Measurements from ENCODE around the gene GAS7.

Gene GAS7

GRCh38 chr17:10171581-10171981 is 26.8 kb downstream of the GAS7 start:
- DNase-seq (ENCODE audit: low read depth in 2 of 2), result no peak

- no peak for DNase-seq (ENCODE audit: low read depth in 2 of 2)
Measured at GRCh38 chr17:10171122-10171571, 27.3 kb downstream of the GAS7 start.

DNA sequence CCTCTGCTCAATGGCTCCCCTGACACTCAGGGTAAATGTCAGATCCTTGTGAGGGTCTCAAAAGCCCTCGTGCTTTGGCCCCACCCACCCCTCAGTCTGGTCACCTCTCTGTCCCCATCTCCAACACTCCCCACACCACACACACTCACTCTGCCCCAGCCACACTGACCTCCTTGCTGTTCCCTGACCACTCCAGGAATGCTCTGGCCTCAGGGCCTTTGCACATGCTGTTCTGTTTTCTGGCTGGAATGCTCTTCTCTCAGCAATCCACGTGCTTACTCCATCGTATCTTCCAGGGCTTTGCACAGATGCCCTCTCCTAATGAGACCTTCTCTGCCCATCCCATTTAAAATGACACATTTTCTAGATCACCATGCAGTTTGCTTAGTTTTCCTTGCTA is 28.2 kb downstream of the GAS7 start:
- DNase-seq (ENCODE audit: low read depth in 2 of 2), result no peak

DNA sequence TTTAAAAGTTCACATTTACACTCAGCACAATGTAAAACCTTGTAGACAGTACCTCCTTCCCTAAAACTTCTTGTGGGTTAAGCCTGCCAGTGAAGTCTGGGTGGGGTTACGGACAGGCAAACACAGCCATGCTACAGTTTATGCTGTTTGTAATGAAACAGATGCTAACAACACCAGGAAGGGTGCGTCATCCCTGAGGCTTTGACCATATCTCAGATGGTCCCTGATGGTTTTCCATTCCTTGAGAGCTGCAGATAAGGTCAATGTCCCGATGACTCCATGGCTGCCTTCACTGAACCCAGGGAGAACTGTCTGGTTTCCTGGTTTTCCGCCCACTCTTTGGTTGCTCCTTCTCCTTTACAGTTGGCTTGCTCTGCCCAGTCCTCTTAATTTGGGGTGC is 29.1 kb downstream of the GAS7 start:
- DNase-seq (ENCODE audit: low read depth in 2 of 2), result no peak

- no peak for DNase-seq (ENCODE audit: low read depth in 2 of 2)
Measured at GRCh38 chr17:10166176-10166935, 32.0 kb downstream of the GAS7 start.

GRCh38 chr17:10162096-10162495 is 36.3 kb downstream of the GAS7 start:
- DNase-seq (ENCODE audit: low read depth in 2 of 2), result no peak

DNA sequence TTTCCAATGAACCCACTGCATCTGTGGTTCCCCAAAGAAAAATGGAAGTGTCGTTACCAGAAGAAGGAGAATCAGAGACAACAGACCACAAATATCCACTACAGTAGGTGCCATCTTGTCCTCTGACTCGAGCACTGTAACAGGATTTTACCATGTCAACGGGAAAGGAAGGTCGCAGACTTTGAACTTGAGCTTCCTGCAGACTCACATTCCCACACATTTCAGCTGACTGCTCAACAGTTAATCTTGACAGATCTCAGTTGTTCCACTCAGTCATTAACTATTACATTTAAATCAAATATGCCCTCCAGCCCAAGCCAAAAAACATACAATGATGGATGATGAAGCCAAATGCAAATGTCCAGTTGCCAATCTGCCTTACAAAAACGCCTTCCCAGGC is 37.0 kb downstream of the GAS7 start:
- DNase-seq (ENCODE audit: low read depth in 2 of 2), result no peak

GRCh38 chr17:10156948-10157607 is 41.3 kb downstream of the GAS7 start:
- DNase-seq (ENCODE audit: low read depth in 2 of 2), result no peak

GRCh38 chr17:10156599-10156947 is 41.8 kb downstream of the GAS7 start:
- no peak for DNase-seq (ENCODE audit: low read depth in 2 of 2)

DNA sequence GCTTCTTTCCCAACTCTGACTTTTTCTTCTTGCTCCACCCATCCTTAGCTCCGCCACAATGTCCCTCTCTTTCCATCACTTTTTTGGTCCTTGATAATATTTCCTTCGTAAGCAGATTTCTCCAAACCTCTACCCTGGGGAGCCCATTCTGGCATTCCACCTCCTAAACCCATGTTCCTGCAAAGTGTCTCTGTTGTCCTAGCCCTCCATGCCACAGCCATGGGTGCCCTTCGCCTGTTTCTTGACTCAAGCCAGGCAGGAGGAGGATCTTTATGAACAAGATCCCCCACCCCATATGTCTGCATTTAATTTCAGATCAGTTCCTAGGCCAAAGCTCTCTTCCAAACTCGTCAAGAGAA is 42.4 kb downstream of the GAS7 start:
- no peak for DNase-seq (ENCODE audit: low read depth in 2 of 2)

DNA sequence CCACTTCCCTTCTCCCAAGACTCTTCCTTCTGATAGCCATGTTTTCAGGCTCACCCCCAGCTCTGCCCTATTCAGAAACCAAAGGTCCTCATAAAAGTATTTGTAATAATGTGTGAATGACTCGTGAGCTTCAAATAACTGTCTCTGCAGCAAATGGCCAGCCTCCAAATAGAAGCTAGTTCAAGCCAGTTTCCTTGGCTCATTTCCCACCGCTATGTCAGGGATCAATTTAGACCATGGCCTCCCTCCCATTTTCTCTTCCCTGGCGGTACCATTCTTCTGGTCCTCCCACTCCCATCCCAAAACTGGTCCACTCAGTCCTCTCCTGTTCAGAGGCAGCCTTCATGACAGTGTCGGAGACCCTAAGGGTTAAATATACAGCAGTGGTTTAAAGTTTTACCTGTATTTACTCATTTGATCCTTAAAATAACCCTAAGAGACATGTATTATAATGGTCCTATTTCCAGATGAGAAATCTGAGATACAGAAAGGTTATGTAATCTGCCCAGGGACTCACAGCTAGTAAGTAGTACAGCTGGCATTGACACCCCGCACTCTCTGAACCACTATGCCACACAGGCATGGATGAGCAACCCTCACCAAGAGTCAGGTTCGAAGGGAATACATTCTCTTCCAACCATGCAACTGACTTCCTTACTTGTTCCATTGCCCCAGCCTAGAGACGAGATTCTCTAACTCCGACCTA is 42.9 kb downstream of the GAS7 start:
- no peak for DNase-seq (ENCODE audit: low read depth in 2 of 2)

DNA sequence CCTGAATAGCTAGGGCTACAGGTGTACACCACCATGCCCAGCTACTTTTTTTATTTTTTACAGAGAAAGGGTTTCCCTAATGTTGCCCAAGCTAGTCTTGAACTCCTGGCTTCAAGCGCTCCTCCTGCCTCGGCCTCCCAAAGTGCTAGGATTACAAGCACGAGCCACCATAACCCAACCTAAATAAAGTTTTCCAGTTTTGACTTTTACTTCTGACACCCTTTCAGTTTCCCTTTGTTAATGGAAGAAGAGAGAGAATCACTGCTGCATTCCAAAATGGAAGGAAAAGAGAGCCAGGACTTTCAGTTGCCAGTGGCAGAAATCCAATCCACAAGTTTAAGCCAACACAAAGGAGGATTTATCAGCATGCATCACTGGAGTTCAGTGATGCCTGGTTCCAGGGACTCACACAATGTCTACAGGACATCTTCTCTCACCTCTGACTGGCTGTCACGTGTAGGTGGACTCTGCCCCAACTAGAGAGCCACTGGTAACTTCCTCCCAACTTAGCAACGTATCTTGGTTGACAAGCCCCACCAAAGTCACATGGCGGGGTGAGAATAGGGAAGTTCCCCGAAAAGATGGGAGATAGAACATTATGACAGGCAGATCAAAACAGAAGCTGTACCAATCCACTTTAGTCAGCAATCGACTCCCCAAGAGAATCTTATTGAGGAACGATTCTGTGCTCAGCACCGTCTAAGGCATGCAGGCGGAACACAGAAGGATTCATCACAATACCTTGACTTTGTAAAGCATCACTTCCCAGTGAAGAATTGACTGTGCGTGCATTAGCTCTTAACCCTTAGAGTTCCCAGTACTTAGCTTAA is 46.5 kb downstream of the GAS7 start:
- no peak for DNase-seq (ENCODE audit: low read depth in 2 of 2)

DNA sequence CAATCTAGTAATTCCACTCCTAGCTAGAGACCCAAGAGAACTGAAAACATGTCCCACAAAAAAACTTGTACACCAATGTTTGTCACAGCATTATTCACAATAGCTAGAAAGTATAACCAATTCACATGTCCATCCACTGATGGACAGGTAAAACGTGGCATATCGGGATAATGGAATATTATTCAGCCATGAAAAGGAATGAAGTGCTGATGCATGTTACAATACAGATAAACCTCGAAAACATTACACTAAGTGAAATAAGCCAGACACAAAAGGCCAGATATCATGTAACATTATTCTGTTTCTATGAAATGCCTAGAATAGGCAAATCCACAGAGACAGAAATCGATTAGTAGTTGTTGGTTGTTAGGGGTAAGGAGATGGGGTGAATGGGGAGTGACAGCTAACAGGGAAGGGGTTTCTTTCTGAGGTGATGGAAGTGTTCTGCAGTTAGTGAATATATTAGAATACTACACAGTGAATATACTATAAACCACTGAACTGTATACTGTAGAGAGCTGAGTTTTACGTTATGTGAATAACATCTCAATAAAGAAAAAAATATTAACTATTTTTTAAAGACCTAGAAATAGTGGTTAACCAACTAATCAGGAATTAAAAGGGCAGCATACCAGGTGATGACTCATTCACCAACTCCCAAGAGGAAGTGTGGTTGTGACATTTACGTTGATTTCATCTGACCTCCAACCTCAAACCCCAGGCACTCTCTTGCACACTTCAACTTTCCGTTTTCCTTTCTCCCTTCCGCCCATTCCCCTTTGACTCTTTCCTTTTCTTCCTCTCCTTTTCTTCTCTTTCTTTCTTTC is 48.6 kb downstream of the GAS7 start:
- DNase-seq (ENCODE audit: low read depth in 2 of 2), result no peak

GRCh38 chr17:10147761-10148415 is 50.5 kb downstream of the GAS7 start:
- no peak for DNase-seq (ENCODE audit: low read depth in 2 of 2)

DNA sequence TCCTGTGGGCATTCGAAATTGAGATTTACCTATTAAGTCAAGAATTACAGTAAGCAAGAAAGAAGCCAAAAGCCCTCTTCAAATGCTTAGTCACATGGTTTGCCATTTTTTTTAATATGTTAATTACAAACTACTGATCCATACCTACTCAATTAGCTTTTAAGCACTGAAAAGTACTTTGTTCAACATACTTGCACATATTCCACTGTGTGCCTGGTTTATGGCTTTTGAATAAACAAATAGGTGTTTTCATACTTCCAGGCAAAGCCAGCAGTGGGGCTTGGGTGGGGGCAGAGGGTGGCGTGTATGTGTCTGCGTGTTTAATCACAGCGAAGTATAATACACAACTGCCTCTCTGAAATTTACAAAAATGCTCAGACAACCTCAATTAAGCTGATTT is 51.4 kb downstream of the GAS7 start:
- DNase-seq (ENCODE audit: low read depth in 2 of 2), result no peak

GRCh38 chr17:10144982-10145381 is 53.4 kb downstream of the GAS7 start:
- no peak for DNase-seq (ENCODE audit: low read depth in 2 of 2)

DNA sequence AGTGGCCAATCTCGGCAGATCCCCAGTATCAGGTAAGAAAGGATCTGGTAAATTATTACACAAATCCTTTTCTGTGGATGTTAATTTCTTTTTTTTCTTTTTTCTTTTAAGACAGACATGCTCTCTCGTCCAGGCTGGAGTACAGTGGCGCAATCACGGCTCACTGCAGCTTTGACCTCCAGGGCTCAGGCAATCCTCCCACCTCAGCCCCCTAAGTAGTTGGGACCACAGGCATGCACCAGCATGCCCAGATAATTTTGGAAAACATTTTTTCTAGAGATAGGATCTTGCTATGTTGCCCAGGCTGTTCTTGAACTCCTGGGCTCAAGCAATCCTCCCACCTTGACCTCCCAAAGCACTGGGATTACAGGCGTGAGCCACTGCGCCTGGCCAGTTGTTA is 54.0 kb downstream of the GAS7 start:
- DNase-seq (ENCODE audit: low read depth in 2 of 2), result no peak

GRCh38 chr17:10141436-10141835 is 57.0 kb downstream of the GAS7 start:
- DNase-seq (ENCODE audit: low read depth in 2 of 2), result no peak

- no peak for DNase-seq (ENCODE audit: low read depth in 2 of 2)
Measured at GRCh38 chr17:10139577-10139976, 58.8 kb downstream of the GAS7 start.

DNA sequence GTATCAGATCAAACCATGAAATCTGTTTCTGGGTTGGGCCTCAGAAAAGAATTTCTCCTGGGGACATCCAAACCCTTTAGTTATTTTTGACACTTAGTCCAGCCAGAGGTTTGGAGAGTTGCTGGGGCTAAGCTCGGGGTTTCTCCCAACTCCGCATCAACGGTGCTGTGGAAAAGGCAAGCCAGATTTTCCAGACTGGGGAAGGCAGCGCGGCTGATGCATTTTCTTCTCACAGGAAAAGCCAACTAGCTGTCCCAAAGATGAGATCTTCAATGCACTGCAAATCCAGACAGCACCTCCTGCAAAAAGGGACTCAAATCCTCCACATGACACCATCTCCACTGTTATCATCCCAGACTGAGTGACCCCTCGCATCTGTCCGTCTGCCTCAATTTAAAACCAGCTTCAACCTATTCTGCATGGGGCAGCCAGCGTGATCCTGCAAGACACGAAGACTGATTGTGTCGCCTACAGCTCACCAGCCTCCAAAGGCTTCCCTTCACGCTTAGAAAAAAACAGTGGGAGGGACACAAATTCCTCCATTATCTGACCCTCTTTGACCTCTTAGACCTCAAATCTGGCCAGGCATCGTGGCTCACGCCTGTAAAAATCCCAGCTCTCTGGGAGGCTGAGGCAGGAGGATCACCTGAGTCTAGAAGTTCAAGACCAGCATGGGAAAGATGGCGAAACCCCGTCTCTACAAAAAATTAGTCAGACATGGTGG is 62.0 kb downstream of the GAS7 start:
- no peak for DNase-seq (ENCODE audit: low read depth in 2 of 2)
